DOHH2 (cell line): ENCODE measurements around the gene AKT1S1.

Experiments used
- EZH2phosphoT487 ChIP-seq: fragments of 200-600 bp; sonication (generic); IDR thresholded peaks from 2 replicates; pipeline ENCODE4 v1.6.1; 2017; ENCODE audit warnings: borderline replicate concordance, mild to moderate bottlenecking, antibody characterized with exemption, low read length, moderate library complexity, mixed read lengths
- TF ChIP-seq, protein P1 (sequence below): fragments of 200-600 bp; sonication (generic); IDR thresholded peaks from one replicate; pipeline ENCODE4 v1.5.1; 2014; ENCODE audit warnings: antibody characterized with exemption, mild to moderate bottlenecking, low read depth, low read length; ENCODE audit not compliant: poor library complexity, severe bottlenecking

DNA sequence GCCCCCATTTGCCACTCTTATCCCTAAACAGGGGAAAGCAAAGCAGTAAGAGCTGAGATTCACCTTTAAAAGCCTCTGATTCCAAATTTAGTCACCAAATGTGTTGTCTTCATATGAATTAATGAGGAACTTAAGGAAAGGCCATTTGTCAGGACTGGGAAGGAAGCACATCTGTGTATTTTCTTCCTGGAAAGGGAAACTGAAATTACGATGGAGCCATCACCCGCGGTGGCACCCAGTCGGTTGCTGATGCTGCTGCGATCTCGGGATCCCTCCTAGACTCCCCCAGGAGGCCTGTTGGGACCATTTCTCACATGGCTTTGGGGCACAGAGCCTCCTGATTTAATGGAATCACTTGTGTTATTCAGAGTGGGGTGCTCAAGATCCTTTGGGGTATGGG is 27.0 kb upstream of the AKT1S1 start:
- TF ChIP-seq, protein P1, sequence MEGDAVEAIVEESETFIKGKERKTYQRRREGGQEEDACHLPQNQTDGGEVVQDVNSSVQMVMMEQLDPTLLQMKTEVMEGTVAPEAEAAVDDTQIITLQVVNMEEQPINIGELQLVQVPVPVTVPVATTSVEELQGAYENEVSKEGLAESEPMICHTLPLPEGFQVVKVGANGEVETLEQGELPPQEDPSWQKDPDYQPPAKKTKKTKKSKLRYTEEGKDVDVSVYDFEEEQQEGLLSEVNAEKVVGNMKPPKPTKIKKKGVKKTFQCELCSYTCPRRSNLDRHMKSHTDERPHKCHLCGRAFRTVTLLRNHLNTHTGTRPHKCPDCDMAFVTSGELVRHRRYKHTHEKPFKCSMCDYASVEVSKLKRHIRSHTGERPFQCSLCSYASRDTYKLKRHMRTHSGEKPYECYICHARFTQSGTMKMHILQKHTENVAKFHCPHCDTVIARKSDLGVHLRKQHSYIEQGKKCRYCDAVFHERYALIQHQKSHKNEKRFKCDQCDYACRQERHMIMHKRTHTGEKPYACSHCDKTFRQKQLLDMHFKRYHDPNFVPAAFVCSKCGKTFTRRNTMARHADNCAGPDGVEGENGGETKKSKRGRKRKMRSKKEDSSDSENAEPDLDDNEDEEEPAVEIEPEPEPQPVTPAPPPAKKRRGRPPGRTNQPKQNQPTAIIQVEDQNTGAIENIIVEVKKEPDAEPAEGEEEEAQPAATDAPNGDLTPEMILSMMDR = no peak
- TF ChIP-seq EZH2phosphoT487 = no peak
